ENCODE data around the gene TSHZ1. TPM values are rescaled to one million over a fixed set of nuclear protein-coding genes. Genes with fewer than 3 reads are reported as not detected.

Gene TSHZ1
- total and polyA plus RNA-seq, 4 donors, result 17.1 to 76.0 (median 46.0) TPM

DNA sequence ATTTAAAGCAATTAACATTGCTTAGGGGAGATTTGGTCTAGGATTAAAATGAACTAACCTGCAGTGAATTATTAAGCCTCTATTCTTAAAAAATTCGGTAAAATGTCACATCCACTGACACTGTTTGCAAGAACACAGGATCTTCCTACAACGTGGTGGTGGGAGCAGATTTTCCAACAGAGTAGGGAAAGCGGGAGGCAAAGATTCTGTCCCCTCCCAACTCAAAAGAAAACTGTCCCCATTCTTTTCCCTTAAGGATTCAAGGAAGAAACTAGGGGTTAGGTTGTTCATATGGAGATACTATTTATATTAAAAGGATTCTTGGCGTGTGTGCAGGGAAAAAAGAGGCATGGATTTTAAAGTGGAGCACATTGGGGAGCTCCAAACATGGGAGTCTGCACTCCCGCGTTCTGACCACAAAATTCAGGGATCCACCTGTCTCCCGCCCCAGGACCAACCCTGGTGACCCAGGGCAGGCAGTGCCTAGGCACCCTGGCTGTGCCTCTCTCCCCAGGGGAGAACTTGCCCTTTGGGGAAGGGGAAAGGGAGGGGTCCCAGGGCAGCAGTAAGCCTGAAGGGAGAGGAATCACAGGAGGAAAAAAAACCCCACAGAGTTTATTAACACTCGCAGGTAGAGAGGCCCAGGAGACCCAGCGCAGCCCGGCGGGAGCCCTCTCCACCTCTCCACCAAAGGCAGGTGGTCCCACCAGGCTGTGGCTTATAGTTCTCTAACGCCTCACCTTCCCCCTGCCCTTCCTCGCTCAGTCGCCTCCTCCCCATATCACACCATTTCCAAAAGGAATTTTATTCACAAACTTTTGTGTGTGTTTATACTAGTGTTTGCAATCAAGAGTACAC lies 3.9 kb upstream of the TSHZ1 start:
- Histone ChIP-seq H3K4me3 (ENCODE audit: low read depth, low read length) (peak overlapping the region; percentile 92), H3K4me1 (ENCODE audit: control insufficient read depth, insufficient read depth, low read length) (peaks cover 29% of the 10 kb centered on the region), H3K27me3 (ENCODE audit: control insufficient read depth, insufficient read depth, low read length) (peaks cover 2% of the 10 kb centered on the region), H3K27ac (ENCODE audit: low read depth, low read length) (peak overlapping the region; percentile 96), H3K9me3 (ENCODE audit: control insufficient read depth, insufficient read depth, low read length) (no peaks in the 10 kb centered on the region), H3K36me3 (ENCODE audit: control insufficient read depth, insufficient read depth, low read length) (peaks cover 6% of the 10 kb centered on the region)
- peak in 3 of 6 donors; percentile 19 to 73 (median 51) for DNase-seq (ENCODE audit: low read depth in 4 of 6, low spot score in 6 of 6)
- 26% methylated on average over 4 of the region's 14 CpGs for WGBS (ENCODE audit: insufficient coverage)

DNA sequence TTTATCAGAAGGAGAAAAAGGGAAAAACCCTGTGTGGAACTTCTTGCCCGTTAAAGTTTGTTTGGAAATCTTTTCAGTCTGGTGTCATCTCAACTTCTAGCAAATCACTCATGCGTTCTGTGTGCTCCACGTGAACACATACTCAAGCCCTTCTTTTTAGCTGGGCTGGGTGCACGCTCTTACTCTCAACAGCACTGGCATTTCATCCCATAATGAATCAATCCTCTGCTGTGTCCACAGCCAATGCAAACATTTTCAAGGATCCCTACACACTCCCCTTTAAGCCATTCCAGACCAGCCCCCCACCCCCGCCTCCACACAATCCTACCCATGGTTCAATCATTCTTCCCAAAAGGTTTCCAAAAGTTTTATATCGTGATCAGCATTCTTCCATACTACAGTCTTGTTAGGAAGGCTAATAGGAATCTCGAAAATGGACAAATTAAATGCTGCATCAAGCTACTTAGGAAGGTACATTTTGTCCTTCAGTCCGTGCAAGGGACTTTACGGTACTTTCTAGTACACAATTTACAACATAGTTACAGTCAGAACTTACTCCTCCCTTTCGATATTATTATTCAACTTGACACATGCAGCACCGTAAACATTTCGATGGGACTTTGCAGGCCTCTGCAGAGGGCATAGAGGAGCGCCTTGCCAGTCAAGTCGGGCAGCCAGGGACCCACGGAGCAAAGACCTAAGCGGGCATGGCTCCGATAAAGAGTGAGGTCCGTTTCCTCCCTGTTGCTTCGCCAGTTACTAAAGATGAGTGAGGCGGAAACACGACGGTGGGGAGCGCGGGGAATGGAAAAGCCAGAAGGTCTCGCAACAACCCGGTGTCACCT lies 3.1 kb upstream of the TSHZ1 start:
- DNase-seq (ENCODE audit: low read depth in 4 of 6, low spot score in 6 of 6), result peak in 3 of 6 donors; percentile 57 to 78 (median 59)
- H3K4me3 ChIP-seq (ENCODE audit: low read depth, low read length), result peak overlapping the region; percentile 92
- peak overlapping the region; percentile 96 for H3K27ac ChIP-seq (ENCODE audit: low read depth, low read length)
- H3K27me3 ChIP-seq (ENCODE audit: control insufficient read depth, insufficient read depth, low read length), result peaks cover 2% of the 10 kb centered on the region
- H3K36me3 ChIP-seq (ENCODE audit: control insufficient read depth, insufficient read depth, low read length), result peaks cover 6% of the 10 kb centered on the region
- H3K9me3 ChIP-seq (ENCODE audit: control insufficient read depth, insufficient read depth, low read length), result no peaks in the 10 kb centered on the region
- H3K4me1 ChIP-seq (ENCODE audit: control insufficient read depth, insufficient read depth, low read length), result peaks cover 25% of the 10 kb centered on the region
- WGBS (ENCODE audit: insufficient coverage), result 2% methylated on average over 23 of the region's 26 CpGs

DNA sequence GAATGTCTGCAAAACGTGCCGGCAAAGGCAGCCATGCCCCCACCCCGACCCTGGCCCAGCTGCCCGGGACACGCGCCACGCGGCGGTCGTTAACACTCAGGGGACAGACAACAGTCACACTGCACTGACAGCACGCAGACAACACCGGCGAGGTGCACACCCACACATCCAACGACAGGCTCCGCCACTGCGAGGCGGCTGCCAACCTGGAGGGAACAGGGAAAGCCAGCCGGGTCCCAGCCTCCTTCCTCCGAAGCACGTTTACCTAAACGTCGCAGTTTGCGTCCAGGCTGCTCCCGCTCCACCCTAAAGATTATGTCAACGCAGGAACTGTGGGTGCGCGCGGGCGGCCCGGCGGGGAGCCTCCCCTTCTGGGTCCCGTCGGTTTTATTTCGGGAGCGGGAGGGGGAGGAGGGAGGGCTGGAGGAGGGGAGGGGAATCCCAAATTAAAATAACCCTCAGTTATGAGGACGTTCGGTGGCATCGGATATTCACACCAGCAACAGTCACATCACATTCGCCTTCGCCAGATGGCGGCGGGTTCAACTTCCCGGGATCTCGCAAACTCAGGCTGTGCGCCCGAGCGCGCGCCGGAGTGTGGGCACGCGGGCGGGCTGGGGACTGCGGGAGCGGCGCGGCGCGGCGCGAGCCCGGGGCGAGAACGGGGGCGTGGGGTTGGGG lies 2.3 kb upstream of the TSHZ1 start:
- under 1% methylated on average over 57 of the region's 65 CpGs for whole genome bisulfite sequencing (ENCODE audit: insufficient coverage)
- H3K36me3 ChIP-seq (ENCODE audit: control insufficient read depth, insufficient read depth, low read length), result peaks cover 6% of the 10 kb centered on the region
- H3K27me3 ChIP-seq (ENCODE audit: control insufficient read depth, insufficient read depth, low read length), result peaks cover 2% of the 10 kb centered on the region
- peak overlapping the region; percentile 96 for H3K27ac ChIP-seq (ENCODE audit: low read depth, low read length)
- no peaks in the 10 kb centered on the region for H3K9me3 ChIP-seq (ENCODE audit: control insufficient read depth, insufficient read depth, low read length)
- H3K4me1 ChIP-seq (ENCODE audit: control insufficient read depth, insufficient read depth, low read length), result peaks cover 25% of the 10 kb centered on the region
- DNase-seq (ENCODE audit: low read depth in 4 of 6, low spot score in 6 of 6), result peak in 3 of 6 donors; percentile 28 to 90 (median 88)
- peak overlapping the region; percentile 92 for H3K4me3 ChIP-seq (ENCODE audit: low read depth, low read length)

DNA sequence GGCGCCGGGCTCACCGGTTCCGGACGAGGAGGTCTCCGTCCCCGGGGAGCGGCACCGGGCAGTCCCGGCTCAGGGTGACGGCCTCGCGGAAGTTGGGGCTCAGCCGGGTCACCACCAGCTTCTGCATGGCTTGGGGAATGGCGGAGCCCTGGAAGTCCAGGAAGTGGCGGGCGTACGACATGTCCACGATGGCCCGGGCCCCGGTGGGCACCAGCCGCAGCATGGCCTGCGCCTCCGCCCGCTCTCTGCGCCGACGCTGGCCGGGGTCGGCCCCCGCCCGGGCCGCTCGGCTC lies 1.8 kb upstream of the TSHZ1 start:
- Histone ChIP-seq H3K27ac (ENCODE audit: low read depth, low read length) (peak overlapping the region; percentile 96), H3K4me3 (ENCODE audit: low read depth, low read length) (peak overlapping the region; percentile 92), H3K9me3 (ENCODE audit: control insufficient read depth, insufficient read depth, low read length) (no peaks in the 10 kb centered on the region), H3K36me3 (ENCODE audit: control insufficient read depth, insufficient read depth, low read length) (peaks cover 6% of the 10 kb centered on the region), H3K27me3 (ENCODE audit: control insufficient read depth, insufficient read depth, low read length) (peaks cover 2% of the 10 kb centered on the region), H3K4me1 (ENCODE audit: control insufficient read depth, insufficient read depth, low read length) (peaks cover 22% of the 10 kb centered on the region)
- no peak for DNase-seq (ENCODE audit: low read depth in 4 of 6, low spot score in 6 of 6)
- 0% methylated on average over 34 of the region's 34 CpGs for WGBS (ENCODE audit: insufficient coverage)

DNA sequence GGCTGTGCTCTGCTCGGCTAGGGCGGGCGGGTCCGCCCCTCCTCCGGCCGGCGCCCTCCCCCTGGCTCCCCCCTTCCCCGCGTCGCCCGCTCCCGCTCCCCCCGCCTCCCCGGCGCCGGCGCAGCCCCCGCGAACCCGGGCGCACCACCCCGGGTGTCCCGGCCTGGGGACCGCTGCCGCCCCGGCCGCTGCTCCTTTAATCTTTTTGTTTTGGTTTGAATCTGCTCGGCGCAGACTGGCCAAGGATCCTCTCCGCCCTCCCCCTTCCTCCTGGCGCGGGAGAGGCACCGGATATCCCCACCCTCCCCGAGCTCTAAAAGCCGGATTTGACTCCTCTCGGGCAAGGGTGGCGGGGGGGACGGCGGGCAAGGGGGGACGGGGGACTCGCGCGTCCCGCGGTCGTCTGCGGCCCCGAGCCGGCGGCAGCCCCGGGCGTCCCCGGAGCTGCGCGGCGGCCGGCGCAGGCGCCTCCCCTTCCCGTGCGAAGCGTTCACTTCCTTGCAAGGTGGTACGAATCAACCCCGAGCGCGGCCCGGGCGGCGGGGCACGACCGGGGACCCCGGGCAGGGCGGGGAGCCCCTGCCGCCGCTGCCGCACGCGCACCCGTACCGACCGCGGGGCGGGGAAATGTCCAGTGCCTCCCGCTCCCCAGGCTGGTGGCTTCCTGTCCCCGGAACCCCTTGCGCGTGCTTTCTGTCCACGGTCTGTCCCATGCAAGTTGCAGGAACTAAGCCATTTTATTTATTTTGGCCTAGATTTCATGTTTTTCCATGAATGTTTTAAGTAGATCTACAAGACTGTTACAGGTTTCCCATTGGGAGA lies 1.3 kb upstream of the TSHZ1 start, which contains the start of gene PTGR3:
TSS of gene PTGR3 (minus strand) at position 11 of the 822 bp plus-strand sequence. CDS start 81 bp downstream, outside the sequence.
- under 1% methylated on average over 66 of the region's 88 CpGs for WGBS (ENCODE audit: insufficient coverage)

DNA sequence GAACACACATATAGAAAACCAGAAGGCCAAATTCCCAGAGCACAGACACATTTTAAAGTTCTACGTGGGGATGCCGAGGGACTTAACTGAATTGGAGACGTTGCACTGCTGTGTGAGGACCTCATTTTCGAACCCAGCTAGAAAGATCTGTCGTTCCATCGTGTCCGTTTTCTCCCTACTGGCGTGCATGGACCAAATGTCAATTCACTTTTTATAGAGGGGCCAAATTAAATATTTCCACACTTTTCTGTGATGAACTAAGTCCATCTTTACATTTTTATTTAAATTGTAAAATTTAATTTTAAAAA lies 692 bp upstream of the TSHZ1 start:
- Histone ChIP-seq H3K9me3 (ENCODE audit: control insufficient read depth, insufficient read depth, low read length) (no peaks in the 10 kb centered on the region), H3K36me3 (ENCODE audit: control insufficient read depth, insufficient read depth, low read length) (no peaks in the 10 kb centered on the region), H3K27me3 (ENCODE audit: control insufficient read depth, insufficient read depth, low read length) (no peaks in the 10 kb centered on the region), H3K27ac (ENCODE audit: low read depth, low read length) (peak overlapping the region; percentile 97), H3K4me3 (ENCODE audit: low read depth, low read length) (peak overlapping the region; percentile 92), H3K4me1 (ENCODE audit: control insufficient read depth, insufficient read depth, low read length) (peaks cover 14% of the 10 kb centered on the region)
- 0% methylated on average over 3 of the region's 8 CpGs for WGBS (ENCODE audit: insufficient coverage)
- peak in 1 of 6 donors; percentile 73 for DNase-seq (ENCODE audit: low read depth in 4 of 6, low spot score in 6 of 6)

More for the DNA sequence above, 1.3 kb upstream of the TSHZ1 start, which contains the start of gene PTGR3:
- Histone ChIP-seq H3K4me3 (ENCODE audit: low read depth, low read length) (peak within 1 kb of the TSS; percentile 92), H3K4me1 (ENCODE audit: control insufficient read depth, insufficient read depth, low read length) (peaks cover 16% of the 10 kb centered on the region), H3K36me3 (ENCODE audit: control insufficient read depth, insufficient read depth, low read length) (peaks cover 1% of the 10 kb centered on the region), H3K27ac (ENCODE audit: low read depth, low read length) (peak within 1 kb of the TSS; percentile 97), H3K9me3 (ENCODE audit: control insufficient read depth, insufficient read depth, low read length) (no peaks in the 10 kb centered on the region), H3K27me3 (ENCODE audit: control insufficient read depth, insufficient read depth, low read length) (peaks cover under 1% of the 10 kb centered on the region)
- DNase-seq (ENCODE audit: low read depth in 4 of 6, low spot score in 6 of 6), result peak in 3 of 6 donors; percentile 50 to 93 (median 93)

DNA sequence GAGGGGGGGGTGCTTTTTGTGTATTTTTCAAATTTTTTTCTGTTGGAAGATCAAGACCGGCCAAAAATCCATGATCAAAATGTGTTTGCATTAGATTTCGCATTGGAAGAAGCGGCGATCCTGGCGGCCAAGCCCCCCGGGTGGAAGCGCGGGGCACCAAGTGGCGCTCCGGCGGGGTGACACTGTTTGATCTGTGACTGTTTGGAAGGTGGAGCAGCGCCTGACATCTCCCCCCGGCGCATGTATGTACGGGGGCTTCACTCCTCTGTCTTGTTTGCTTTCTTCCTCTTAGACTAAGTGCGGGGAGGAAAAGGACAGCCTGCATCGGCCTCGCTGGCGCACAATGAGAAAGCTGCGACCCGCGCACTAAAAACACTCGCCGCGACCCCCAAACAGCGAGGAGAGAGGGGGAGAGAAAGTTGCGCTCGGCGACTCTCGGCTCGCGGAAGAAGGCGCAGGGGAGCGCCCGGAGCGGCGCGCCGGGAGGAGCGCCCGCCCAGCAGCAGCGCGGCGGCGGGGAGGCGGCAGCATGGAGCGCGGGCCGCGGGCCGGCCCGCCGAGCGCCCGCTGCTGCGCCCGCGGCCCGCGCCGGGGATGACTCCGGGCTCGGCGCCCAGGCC lies 515 bp downstream of the TSHZ1 start:
- Histone ChIP-seq H3K9me3 (ENCODE audit: control insufficient read depth, insufficient read depth, low read length) (no peaks in the 10 kb centered on the region), H3K27ac (ENCODE audit: low read depth, low read length) (peak overlapping the region; percentile 97), H3K27me3 (ENCODE audit: control insufficient read depth, insufficient read depth, low read length) (no peaks in the 10 kb centered on the region), H3K4me1 (ENCODE audit: control insufficient read depth, insufficient read depth, low read length) (peaks cover 13% of the 10 kb centered on the region), H3K36me3 (ENCODE audit: control insufficient read depth, insufficient read depth, low read length) (no peaks in the 10 kb centered on the region), H3K4me3 (ENCODE audit: low read depth, low read length) (peak overlapping the region; percentile 92)
- DNase-seq (ENCODE audit: low read depth in 4 of 6, low spot score in 6 of 6), result peak in 3 of 6 donors; percentile 49 to 75 (median 69)
- WGBS (ENCODE audit: insufficient coverage), result 0% methylated on average over 64 of the region's 64 CpGs

DNA sequence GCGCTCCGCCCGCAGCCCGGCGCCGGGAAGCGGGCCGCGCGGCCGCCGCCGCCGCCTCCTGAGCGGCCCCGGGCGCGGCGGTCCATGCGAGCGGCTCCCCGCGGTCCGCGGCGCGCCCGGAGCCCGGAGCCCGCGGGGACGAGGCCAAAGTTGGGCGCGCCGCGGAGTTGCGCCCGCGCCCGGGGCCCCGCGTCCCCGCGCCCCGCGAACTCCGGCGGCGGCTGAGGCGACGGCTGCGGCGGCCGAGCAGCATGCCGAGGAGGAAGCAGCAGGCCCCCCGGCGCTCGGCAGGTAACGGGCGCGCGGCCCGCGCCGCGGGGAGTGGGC lies 992 bp downstream of the TSHZ1 start:
- no peaks in the 10 kb centered on the region for H3K27me3 ChIP-seq (ENCODE audit: control insufficient read depth, insufficient read depth, low read length)
- H3K36me3 ChIP-seq (ENCODE audit: control insufficient read depth, insufficient read depth, low read length), result no peaks in the 10 kb centered on the region
- H3K4me1 ChIP-seq (ENCODE audit: control insufficient read depth, insufficient read depth, low read length), result peaks cover 14% of the 10 kb centered on the region
- under 1% methylated on average over 66 of the region's 66 CpGs for WGBS (ENCODE audit: insufficient coverage)
- no peaks in the 10 kb centered on the region for H3K9me3 ChIP-seq (ENCODE audit: control insufficient read depth, insufficient read depth, low read length)
- peak overlapping the region; percentile 65 for H3K27ac ChIP-seq (ENCODE audit: low read depth, low read length)
- DNase-seq (ENCODE audit: low read depth in 4 of 6, low spot score in 6 of 6), result no peak
- peak overlapping the region; percentile 72 for H3K4me3 ChIP-seq (ENCODE audit: low read depth, low read length)
